ENCODE measurements around the gene TEX10.

The TEX10 gene

GRCh38 chr9:100285080-100285479 is 67.7 kb downstream of the TEX10 start:
- DNase-seq (ENCODE audit: low read depth, low spot score): no peak

- no peak for DNase-seq (ENCODE audit: low read depth, low spot score)
These were observed 68.5 kb downstream of the TEX10 start for GRCh38 chr9:100284247-100284646.

DNA sequence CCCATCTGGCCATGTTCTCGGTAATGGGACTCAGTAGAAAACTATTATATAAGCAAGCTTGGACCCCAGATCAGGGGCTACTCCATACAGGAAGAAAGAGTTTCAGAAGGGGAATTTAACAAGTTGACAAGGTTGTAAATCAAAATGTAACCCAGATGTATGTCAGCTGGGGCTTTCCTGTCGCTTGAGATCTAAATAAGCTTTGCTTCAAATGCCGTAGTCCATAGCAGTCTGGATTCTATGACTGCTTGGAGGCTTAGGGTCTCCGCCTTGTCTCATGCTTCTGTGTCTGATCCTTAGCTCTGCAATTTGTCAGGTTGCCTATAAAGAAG is 70.4 kb downstream of the TEX10 start:
- no peak for DNase-seq (ENCODE audit: low read depth, low spot score)

GRCh38 chr9:100281676-100282387 is 70.9 kb downstream of the TEX10 start:
- DNase-seq (ENCODE audit: low read depth, low spot score): no peak

- no peak for DNase-seq (ENCODE audit: low read depth, low spot score)
These were observed 71.7 kb downstream of the TEX10 start for GRCh38 chr9:100281066-100281465.

DNA sequence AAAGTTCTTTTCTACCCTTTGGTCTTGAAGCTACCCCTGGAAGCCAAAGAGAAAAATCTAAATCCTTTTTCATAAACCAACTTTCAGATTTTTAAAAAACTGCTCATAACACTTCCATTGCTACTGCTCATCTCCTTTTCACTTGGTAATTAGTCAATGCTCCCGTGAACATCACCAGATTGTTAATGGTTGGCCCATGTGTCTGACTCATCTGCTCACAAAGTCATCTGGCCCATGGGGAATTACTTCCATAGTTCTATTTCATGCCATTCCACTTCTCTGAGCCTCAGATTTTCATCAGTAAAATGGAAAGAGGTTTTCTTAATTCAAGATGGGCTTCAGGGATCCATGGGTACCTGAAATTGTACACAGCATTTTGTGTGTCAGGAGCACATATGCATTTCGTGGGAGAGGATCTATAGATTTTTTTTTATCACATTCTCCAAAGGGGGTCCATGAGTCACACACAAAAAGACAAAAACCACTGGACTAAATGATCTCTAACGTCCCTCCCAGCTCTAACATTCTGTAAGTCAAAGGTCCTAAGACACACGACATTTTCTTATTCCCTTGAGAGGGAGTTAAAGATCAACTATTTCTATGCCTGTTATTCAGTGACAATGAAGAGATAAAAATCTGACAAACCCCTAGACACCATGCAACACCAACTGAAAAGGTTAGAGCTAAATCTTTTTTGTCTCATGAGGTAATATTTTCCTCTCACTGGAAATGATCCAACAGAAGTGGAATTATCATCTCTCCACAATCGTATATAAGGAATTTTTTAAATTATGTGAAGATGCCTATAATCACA is 75.4 kb downstream of the TEX10 start:
- DNase-seq (ENCODE audit: low read depth, low spot score): no peak

DNA sequence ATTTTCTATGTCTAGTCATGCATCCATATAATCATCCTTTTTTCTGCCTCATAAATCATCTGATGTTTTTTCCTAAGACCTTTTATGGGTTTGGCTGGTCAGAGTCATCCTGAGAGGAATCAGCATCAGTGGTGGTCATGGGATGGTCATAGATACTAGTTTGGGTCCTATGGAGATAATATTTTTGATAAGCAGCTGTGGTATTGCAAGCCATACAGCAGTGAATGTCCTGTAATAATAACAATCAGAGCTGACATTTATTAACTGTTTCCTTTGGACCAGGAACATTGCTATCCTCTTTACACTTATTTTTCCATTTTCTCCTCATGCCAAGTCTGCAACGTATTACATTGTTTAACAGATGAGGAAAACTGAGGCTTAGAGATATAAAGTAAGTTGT is 83.1 kb downstream of the TEX10 start:
- DNase-seq (ENCODE audit: low read depth, low spot score): no peak

DNA sequence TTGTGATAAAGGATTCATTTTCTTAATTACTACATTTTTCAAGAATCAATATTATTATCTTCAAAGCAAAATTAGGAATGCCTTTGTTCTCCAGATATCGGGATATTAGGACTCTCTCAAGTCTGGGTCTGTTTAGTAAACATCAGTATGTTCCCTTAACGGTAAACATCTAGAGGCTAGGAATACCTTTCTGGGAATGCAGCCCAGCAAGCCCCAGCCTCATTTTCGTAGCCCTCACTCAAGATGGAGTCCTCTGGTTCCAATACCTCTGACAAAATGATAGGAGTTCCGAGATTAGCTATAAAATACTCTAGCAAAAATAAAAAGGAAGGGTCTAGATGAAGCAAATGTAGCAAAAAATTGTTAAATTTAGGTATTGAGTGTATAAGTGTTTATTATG is 84.5 kb downstream of the TEX10 start:
- DNase-seq (ENCODE audit: low read depth, low spot score): no peak

GRCh38 chr9:100267211-100267610 is 85.5 kb downstream of the TEX10 start:
- DNase-seq (ENCODE audit: low read depth, low spot score): no peak

All from smooth muscle cell of the brain vasculature (primary cell).